GM04504 (cell line): ENCODE measurements around the gene PPID.
"Not testable (repeated sequence)": the region's sequence is repeated elsewhere in the genome, so short reads cannot be mapped to it uniquely, and the experiment has no call there.

Experiments used
- DNase-seq: peaks from one replicate; pipeline ENCODE4 v3.0.0-alpha.2; 2012; ENCODE audit warnings: low read depth

PPID gene

GRCh38 chr4:158729716-158730559 lies 6.7 kb upstream of the PPID start:
- DNase-seq: no peak

GRCh38 chr4:158728236-158728635 lies 5.0 kb upstream of the PPID start:
- no peak for DNase-seq

- no peak for DNase-seq
These were observed 3.4 kb upstream of the PPID start for GRCh38 chr4:158726633-158727032.

- DNase-seq: no peak
These were observed 1.4 kb upstream of the PPID start for GRCh38 chr4:158724637-158725036.

- no peak for DNase-seq
These were observed 792 bp downstream of the PPID start for GRCh38 chr4:158722291-158722916.

GRCh38 chr4:158721680-158722079 lies 1.5 kb downstream of the PPID start:
- DNase-seq: no peak

GRCh38 chr4:158715802-158716201 lies 7.4 kb downstream of the PPID start:
- DNase-seq: no peak

- DNase-seq: no peak
These were observed 8.3 kb downstream of the PPID start for GRCh38 chr4:158714937-158715336.

- not testable (repeated sequence) for DNase-seq
These were observed 10.6 kb downstream of the PPID start for GRCh38 chr4:158712622-158713021.

GRCh38 chr4:158710814-158711213 lies 12.4 kb downstream of the PPID start:
- no peak for DNase-seq

GRCh38 chr4:158704274-158704673 lies 18.9 kb downstream of the PPID start:
- DNase-seq: no peak

GRCh38 chr4:158688813-158689212 lies 34.4 kb downstream of the PPID start:
- no peak for DNase-seq

GRCh38 chr4:158682066-158682465 lies 41.1 kb downstream of the PPID start:
- DNase-seq: no peak

GRCh38 chr4:158681629-158682028 lies 41.6 kb downstream of the PPID start:
- DNase-seq: no peak

- DNase-seq: no peak
These were observed 44.4 kb downstream of the PPID start for GRCh38 chr4:158678767-158679166.

- DNase-seq: no peak
These were observed 47.1 kb downstream of the PPID start for GRCh38 chr4:158676076-158676475.

- DNase-seq: no peak
These were observed 49.6 kb downstream of the PPID start for GRCh38 chr4:158673633-158674032.

- DNase-seq: peak; percentile 99
These were observed 51.0 kb downstream of the PPID start, which contains the start of gene ETFDH for GRCh38 chr4:158671915-158672806. TSS of gene ETFDH (plus strand) at chr4:158672296. CDS start at chr4:158672457, 161 bp downstream.

- no peak for DNase-seq
These were observed 51.6 kb downstream of the PPID start, which contains the start of gene C4orf46 for GRCh38 chr4:158671665-158671914. TSS of gene C4orf46 (minus strand) at chr4:158671887. CDS start at chr4:158671801, 86 bp downstream.

- peak; percentile 42 for DNase-seq
These were observed 52.1 kb downstream of the PPID start for GRCh38 chr4:158670975-158671664.

- no peak for DNase-seq
These were observed 53.9 kb downstream of the PPID start for GRCh38 chr4:158669310-158669709.

- DNase-seq: no peak
These were observed 55.5 kb downstream of the PPID start for GRCh38 chr4:158667651-158668198.
